ENCODE data around the gene BRAT1.

Gene BRAT1

GRCh38 chr7:2495418-2496299 lies 59.7 kb downstream of the BRAT1 start:
- DNase-seq (ENCODE audit: low spot score), result no peak
- TF ChIP-seq, protein P1, sequence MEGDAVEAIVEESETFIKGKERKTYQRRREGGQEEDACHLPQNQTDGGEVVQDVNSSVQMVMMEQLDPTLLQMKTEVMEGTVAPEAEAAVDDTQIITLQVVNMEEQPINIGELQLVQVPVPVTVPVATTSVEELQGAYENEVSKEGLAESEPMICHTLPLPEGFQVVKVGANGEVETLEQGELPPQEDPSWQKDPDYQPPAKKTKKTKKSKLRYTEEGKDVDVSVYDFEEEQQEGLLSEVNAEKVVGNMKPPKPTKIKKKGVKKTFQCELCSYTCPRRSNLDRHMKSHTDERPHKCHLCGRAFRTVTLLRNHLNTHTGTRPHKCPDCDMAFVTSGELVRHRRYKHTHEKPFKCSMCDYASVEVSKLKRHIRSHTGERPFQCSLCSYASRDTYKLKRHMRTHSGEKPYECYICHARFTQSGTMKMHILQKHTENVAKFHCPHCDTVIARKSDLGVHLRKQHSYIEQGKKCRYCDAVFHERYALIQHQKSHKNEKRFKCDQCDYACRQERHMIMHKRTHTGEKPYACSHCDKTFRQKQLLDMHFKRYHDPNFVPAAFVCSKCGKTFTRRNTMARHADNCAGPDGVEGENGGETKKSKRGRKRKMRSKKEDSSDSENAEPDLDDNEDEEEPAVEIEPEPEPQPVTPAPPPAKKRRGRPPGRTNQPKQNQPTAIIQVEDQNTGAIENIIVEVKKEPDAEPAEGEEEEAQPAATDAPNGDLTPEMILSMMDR (IDR thresholded peaks at IDR 0.05; ENCODE audit: extremely low read depth, missing control alignments), result no peak

- DNase-seq (ENCODE audit: low spot score), result no peak
- TF ChIP-seq, protein P1 (IDR thresholded peaks at IDR 0.05; ENCODE audit: extremely low read depth, missing control alignments), result no peak
Observed at GRCh38 chr7:2494191-2495130, 60.9 kb downstream of the BRAT1 start.

DNA sequence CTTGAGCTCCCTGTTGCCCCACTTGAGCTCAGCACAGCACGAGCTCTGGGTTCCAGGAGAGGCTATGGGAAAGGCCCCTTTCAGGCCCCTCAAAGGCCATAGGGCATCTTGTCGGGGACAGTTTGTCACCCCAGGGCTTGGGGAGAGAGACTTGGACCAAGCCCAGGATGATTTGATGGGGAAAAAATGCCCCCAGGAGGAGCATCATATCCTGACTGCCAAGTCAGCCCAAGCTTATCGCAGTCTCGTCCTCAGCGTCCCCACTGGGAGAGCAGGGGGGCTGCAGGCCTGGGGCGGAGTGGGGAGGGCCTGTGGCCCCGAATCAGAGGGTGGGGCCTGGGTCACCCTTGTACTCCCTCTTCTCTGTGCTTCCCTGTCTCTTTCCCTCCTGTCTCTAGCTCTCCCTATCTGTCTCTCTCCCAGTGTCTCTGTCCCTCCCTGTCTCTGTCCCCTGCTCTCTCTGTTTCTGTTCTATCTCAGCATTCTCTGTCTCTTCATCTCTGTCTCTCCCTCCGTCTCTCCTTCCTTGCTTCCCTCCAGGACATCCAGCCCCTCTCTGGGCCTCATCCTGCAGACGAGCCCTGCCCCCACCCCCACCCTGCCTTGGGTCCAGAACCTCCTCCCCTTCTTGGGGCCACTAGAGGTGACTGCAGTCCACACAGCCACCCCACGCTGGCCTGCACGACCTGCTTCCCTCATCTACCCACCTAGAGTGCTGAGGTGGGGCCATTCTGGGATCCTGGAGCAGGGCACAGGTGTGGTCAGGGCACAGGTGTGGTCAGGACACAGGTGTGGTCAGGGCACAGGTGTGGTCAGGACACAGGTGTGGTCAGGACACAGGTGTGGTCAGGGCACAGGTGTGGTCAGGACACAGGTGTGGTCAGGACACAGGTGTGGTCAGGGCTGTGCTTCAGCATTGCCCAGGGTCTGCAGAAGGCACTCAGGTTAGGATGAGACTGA lies 61.8 kb downstream of the BRAT1 start:
- no peak for DNase-seq (ENCODE audit: low spot score)
- TF ChIP-seq, protein P1 (IDR thresholded peaks at IDR 0.05; ENCODE audit: extremely low read depth, missing control alignments), result no peak

DNA sequence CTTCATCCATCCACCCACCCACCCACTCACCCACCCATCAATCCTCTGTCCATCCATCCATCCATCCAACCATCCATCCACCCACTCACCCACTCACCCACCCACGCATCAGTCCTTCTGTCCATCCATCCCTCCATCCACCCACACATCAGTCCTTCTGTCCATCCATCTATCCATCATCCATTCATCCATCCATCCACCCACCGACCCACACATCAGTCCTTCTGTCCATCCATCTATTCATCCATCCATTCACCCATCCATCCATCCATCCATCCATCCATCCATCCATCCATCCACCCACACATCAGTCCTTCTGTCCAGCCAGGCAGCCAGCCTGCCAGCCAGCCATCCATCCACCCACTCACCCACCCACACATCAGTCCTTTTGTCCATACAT lies 63.3 kb downstream of the BRAT1 start:
- TF ChIP-seq, protein P1 (IDR thresholded peaks at IDR 0.05; ENCODE audit: extremely low read depth, missing control alignments), result no peak
- no peak for DNase-seq (ENCODE audit: low spot score)

- TF ChIP-seq, protein P1 (IDR thresholded peaks at IDR 0.05; ENCODE audit: extremely low read depth, missing control alignments), result no peak
- no peak for DNase-seq (ENCODE audit: low spot score)
Observed at GRCh38 chr7:2490181-2490651, 65.1 kb downstream of the BRAT1 start.

- DNase-seq (ENCODE audit: low spot score), result no peak
- TF ChIP-seq, protein P1 (IDR thresholded peaks at IDR 0.05; ENCODE audit: extremely low read depth, missing control alignments), result no peak
Observed at GRCh38 chr7:2488681-2489080, 66.6 kb downstream of the BRAT1 start.
